GM12875 (cell line): ENCODE results near the gene ZG16B.

ENCODE experiments used
- H3K4me3 ChIP-seq: one replicate; pipeline ENCODE4 v1.5.1; 2011; ENCODE audit warnings: low read depth, low read length, control low read depth
- TF ChIP-seq, protein P1 (sequence below): IDR thresholded peaks from 2 replicates; pipeline ENCODE4 v1.5.1; 2011; ENCODE audit warnings: low read depth, mild to moderate bottlenecking, control low read depth, inconsistent platforms, low read length, moderate library complexity, borderline replicate concordance; ENCODE audit not compliant: insufficient read depth

The ZG16B gene

DNA sequence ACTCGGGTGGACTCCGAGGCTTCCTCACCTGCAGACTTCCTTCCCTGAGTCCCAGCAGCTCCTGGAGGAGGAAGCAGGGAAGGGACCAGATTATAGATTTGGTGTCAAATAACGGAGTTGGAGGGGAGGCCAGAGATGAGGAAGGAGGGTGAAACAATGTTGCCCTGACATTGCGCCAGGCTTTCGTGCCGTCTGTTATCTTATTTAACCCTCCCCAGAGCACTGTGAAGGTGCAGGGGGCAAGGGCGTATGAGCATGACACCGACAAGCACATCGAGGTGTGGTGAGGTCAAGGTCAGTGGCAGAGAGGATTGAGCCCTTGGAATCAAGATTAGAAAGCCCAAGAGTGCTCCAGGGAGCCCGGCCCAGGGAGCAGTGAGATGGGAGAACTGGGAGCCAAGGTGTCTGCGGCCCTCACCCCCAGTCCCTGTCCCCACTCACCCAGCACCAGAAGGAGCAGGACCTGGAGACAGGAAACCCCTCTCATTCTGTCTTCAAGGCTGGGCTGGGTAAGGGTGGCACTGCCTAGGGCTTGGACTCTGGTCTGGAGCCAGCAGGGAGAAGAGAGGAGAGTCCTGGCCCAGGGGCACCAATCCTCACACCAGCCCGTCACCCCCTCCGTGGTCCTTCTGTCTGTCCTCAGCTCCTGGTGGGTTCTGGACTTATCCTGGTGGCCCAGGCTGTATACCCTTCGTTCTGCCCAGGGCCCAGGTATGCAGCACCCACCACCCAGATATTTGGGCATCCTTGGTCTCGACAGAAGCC, 43.9 kb upstream of the ZG16B start:
- TF ChIP-seq, protein P1, sequence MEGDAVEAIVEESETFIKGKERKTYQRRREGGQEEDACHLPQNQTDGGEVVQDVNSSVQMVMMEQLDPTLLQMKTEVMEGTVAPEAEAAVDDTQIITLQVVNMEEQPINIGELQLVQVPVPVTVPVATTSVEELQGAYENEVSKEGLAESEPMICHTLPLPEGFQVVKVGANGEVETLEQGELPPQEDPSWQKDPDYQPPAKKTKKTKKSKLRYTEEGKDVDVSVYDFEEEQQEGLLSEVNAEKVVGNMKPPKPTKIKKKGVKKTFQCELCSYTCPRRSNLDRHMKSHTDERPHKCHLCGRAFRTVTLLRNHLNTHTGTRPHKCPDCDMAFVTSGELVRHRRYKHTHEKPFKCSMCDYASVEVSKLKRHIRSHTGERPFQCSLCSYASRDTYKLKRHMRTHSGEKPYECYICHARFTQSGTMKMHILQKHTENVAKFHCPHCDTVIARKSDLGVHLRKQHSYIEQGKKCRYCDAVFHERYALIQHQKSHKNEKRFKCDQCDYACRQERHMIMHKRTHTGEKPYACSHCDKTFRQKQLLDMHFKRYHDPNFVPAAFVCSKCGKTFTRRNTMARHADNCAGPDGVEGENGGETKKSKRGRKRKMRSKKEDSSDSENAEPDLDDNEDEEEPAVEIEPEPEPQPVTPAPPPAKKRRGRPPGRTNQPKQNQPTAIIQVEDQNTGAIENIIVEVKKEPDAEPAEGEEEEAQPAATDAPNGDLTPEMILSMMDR, result no peak
- H3K4me3 ChIP-seq, result no peak overlapping the region

DNA sequence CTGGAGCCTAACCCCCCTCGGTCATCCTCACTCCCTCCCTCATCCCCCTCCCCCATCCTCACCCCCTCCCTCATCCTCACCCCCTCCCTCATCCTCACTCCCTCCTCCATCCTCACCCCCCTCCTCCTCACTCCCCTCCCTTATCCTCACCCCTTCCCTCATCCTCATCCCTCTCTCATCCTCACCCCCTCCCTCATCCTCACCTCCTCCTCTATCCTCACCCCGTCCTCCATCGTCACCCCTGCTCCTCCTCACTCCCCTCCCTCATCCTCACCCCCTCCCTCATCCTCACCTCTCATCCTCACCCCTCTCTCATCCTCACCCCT, 43.3 kb upstream of the ZG16B start:
- TF ChIP-seq, protein P1, result no peak
- H3K4me3 ChIP-seq, result no peak overlapping the region

DNA sequence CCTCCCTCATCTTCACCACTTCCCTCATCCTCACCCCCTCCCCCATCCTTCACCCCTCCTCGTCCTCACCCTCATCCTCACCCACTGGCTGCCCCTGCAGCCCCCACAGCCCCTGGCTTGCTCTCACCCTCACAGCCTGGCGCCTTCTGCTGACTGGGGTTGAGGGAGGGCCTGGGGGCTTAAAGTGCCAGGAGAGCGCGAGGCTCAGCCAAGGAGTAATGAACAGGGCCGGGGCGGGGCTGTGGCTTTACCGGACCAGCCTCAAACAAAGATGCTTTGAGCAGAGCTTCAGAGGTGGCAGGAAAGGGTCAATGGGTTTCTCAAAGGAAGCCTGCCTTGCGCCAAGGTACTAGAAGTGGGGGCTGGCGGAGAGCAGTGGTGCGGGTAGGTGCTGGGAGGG, 42.7 kb upstream of the ZG16B start, which contains the start of gene PRSS33:
PRSS33 (minus strand) TSS at position 155 of the 400 bp plus-strand sequence. CDS start 1,013 bp downstream, outside the sequence.
- TF ChIP-seq, protein P1, result no peak
- H3K4me3 ChIP-seq, result no peak within 1 kb of the TSS

- H3K4me3 ChIP-seq, result no peak overlapping the region
- TF ChIP-seq, protein P1, result no peak
These were observed 42.1 kb upstream of the ZG16B start for GRCh38 chr16:2787961-2788360.

DNA sequence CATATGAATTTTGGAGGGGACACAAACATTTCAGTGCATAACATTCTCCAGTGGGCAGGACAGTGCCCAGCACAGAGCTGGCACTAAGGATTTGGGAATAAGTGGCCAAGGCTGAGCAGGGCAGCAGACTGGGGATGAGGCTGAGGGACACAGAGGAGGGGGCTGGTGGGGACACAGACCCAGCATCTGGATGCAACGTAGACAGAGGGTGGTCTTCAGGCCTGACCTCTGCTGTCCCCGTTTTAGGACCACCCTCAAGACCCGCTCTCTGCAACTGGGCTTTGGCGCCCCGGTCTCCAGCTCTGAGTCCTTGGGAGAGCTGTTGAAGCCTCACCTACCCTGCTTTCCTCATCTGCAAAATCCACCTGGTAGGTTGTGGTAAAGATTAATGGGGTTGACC, 39.5 kb upstream of the ZG16B start:
- TF ChIP-seq, protein P1, result no peak
- no peak overlapping the region for H3K4me3 ChIP-seq

DNA sequence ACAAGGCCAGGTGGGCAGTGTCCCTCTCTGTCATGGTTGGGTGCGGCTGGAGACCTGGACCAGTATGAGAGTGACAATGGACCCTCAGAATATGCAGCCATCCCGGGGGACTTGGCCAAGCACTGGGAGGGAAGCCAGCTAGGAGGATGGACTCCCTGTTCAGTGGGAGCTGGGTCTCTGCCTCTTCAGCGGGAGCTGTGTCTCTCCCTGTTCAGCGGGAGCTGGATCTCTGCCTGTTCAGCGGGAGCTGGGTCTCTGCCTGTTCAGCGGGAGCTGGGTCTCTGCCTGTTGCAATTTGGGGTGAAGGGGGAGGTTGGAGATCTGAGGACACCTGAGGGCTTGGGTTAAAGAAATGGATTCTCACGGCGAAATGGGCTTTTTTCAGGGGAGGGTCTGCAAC, 38.9 kb upstream of the ZG16B start:
- TF ChIP-seq, protein P1, result no peak
- H3K4me3 ChIP-seq, result no peak overlapping the region

DNA sequence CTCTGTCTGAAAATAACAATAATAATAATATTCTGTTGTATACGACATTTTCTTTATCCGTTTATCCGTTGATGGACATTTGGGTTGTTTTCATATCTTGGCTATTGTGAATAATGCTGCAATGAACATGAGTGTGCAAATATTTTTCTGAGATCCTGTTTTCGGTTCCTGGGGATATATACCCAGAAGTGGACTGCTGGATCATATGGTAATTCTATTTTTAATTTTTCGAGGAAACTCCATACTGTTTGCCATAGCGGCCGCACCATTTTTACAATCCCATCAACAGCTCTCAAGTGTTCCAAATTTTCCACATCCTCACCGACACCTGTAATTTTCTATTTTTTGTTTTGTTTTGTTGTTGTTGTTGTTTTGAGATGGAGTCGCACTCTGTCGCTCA, 37.2 kb upstream of the ZG16B start:
- TF ChIP-seq, protein P1, result no peak

More for the DNA sequence above, 37.2 kb upstream of the ZG16B start:
- no peak overlapping the region for H3K4me3 ChIP-seq
